Mammary epithelial cell (primary cell): ENCODE measurements around the gene AS3MT.

Experiments
- CTCF ChIP-seq, 2 donors: IDR thresholded peaks in 1 of 2; conservative IDR thresholded peaks in 1 of 2; 2 replicates each; pipeline ENCODE4 v1.5.1; 2011 to 2012; ENCODE audit warnings: inconsistent platforms in 2 of 2, low read length in 2 of 2, mild to moderate bottlenecking in 2 of 2, control low read depth in 1 of 2, low read depth in 1 of 2; ENCODE audit not compliant: insufficient read depth in 1 of 2; ENCODE audit errors: extremely low read depth in 1 of 2
- EZH2 ChIP-seq: IDR thresholded peaks from 2 replicates; pipeline ENCODE4 v1.6.1; 2012; ENCODE audit warnings: low read length, inconsistent platforms, borderline replicate concordance

GRCh38 chr10:102948786-102949185 lies 79.5 kb downstream of the AS3MT start:
- no peak for TF ChIP-seq EZH2
- no peak for TF ChIP-seq CTCF (conservative IDR thresholded peaks at IDR 0.05 in 1 of 2, IDR thresholded peaks at IDR 0.05 in 1 of 2; ENCODE audit: extremely low read depth in 1 of 2, insufficient read depth in 1 of 2, low read depth in 1 of 2, low read length in 2 of 2)
